GM23338 (cell line): ENCODE measurements around the gene MPV17L.
"Not testable (repeated sequence)": the region's sequence is repeated elsewhere in the genome, so short reads cannot be mapped to it uniquely, and the experiment has no call there.

Experiments used
- EZH2 ChIP-seq: fragments of 200-600 bp; sonication (generic); IDR thresholded peaks from one replicate; pipeline ENCODE4 v1.8.0; 2017; ENCODE audit warnings: antibody characterized with exemption, mild to moderate bottlenecking, low read depth; ENCODE audit not compliant: unreplicated experiment
- TF ChIP-seq, protein P1 (sequence below), 2 experiments: fragments of 200-600 bp in 1 of 2; sonication (generic) in 1 of 2; conservative IDR thresholded peaks; 2 replicates each; pipeline versions ENCODE4 v1.5.1 to v1.6.1; 2016 to 2017; ENCODE audit warnings: antibody characterized with exemption in 2 of 2, low read depth in 2 of 2, mild to moderate bottlenecking in 2 of 2, moderate library complexity in 1 of 2
- TF ChIP-seq, protein P2 (sequence below): IDR thresholded peaks from one replicate; pipeline ENCODE4 v1.6.1; 2018; ENCODE audit warnings: antibody characterized with exemption; ENCODE audit not compliant: unreplicated experiment

DNA sequence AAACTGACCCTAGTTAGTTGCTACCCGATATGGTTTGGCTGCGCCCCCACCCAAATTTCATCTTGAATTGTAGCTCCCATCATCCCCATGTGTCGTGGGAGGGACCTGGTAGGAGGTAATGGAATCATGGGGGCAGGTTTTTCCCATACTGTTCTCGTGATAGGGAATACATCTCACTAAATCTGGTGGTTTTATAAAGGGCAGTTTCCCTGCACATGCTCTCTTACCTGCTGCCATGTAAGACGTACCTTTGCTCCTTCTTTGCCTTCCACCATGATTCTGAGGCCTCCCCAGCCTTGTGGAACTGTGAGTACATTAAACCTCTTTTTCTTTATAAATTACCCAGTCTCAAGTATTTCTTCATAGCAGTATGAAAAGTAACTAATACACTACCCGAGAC, 7.5 kb upstream of the MPV17L start:
- TF ChIP-seq, protein P1, sequence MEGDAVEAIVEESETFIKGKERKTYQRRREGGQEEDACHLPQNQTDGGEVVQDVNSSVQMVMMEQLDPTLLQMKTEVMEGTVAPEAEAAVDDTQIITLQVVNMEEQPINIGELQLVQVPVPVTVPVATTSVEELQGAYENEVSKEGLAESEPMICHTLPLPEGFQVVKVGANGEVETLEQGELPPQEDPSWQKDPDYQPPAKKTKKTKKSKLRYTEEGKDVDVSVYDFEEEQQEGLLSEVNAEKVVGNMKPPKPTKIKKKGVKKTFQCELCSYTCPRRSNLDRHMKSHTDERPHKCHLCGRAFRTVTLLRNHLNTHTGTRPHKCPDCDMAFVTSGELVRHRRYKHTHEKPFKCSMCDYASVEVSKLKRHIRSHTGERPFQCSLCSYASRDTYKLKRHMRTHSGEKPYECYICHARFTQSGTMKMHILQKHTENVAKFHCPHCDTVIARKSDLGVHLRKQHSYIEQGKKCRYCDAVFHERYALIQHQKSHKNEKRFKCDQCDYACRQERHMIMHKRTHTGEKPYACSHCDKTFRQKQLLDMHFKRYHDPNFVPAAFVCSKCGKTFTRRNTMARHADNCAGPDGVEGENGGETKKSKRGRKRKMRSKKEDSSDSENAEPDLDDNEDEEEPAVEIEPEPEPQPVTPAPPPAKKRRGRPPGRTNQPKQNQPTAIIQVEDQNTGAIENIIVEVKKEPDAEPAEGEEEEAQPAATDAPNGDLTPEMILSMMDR (conservative IDR thresholded peaks at IDR 0.05; ENCODE audit: low read depth in 2 of 2): not testable (repeated sequence)
- TF ChIP-seq, protein P2, sequence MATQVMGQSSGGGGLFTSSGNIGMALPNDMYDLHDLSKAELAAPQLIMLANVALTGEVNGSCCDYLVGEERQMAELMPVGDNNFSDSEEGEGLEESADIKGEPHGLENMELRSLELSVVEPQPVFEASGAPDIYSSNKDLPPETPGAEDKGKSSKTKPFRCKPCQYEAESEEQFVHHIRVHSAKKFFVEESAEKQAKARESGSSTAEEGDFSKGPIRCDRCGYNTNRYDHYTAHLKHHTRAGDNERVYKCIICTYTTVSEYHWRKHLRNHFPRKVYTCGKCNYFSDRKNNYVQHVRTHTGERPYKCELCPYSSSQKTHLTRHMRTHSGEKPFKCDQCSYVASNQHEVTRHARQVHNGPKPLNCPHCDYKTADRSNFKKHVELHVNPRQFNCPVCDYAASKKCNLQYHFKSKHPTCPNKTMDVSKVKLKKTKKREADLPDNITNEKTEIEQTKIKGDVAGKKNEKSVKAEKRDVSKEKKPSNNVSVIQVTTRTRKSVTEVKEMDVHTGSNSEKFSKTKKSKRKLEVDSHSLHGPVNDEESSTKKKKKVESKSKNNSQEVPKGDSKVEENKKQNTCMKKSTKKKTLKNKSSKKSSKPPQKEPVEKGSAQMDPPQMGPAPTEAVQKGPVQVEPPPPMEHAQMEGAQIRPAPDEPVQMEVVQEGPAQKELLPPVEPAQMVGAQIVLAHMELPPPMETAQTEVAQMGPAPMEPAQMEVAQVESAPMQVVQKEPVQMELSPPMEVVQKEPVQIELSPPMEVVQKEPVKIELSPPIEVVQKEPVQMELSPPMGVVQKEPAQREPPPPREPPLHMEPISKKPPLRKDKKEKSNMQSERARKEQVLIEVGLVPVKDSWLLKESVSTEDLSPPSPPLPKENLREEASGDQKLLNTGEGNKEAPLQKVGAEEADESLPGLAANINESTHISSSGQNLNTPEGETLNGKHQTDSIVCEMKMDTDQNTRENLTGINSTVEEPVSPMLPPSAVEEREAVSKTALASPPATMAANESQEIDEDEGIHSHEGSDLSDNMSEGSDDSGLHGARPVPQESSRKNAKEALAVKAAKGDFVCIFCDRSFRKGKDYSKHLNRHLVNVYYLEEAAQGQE: not testable (repeated sequence)
- TF ChIP-seq EZH2: not testable (repeated sequence)
